Islet of Langerhans (tissue), 1 donor: Measurements from ENCODE around the gene NRXN3.
"Not testable (repeated sequence)": the region's sequence is repeated elsewhere in the genome, so short reads cannot be mapped to it uniquely, and the experiment has no call there.

ENCODE experiments used
- FAIRE-seq: peaks from one replicate; lab custom pipeline; 2011; peaks lifted over from hg19 to GRCh38; lab: Jason Lieb, UNC

Gene NRXN3

GRCh38 chr14:78412475-78412874 is 242.3 kb downstream of the NRXN3 start:
- no peak for FAIRE-seq

DNA sequence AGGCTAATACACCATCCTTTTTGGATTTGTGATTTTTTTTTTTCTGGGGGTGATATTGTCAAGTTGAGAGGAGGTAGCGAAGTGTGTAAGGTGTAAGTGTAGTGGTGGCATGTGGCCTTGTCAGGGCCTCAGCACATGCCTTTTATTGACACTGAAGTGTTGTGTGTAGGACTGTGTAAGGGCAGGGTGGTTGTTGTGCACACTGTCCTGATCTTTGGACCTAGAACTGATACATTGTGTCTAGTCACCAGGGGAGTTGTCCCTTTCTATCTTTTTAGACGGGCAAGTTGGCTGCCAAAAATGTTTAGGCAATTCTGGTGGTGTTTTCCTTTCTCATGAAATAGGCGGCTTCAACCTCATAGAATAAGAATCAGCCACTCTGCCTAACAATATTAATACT is 244.0 kb downstream of the NRXN3 start:
- FAIRE-seq = no peak

DNA sequence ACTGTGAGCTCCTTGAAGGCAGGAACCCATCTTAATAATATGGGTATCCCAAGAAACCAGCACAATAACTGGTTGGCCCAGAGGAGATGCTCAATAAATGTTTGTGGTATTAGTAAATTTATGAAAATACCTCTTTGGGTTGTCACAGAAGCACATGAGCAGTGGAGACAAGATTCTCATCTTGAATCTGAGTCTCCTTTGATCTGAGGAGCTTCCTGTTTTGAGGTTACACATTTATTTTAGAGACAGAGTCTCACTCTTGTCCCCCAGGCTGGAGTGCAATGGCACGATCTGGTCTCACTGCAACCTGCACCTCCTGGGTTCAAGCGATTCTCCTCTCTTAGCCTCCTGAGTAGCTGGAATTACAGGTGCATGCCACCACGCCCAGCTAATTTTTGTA is 247.4 kb downstream of the NRXN3 start:
- no peak for FAIRE-seq

- no peak for FAIRE-seq
Measured at GRCh38 chr14:78424311-78424710, 254.1 kb downstream of the NRXN3 start.

DNA sequence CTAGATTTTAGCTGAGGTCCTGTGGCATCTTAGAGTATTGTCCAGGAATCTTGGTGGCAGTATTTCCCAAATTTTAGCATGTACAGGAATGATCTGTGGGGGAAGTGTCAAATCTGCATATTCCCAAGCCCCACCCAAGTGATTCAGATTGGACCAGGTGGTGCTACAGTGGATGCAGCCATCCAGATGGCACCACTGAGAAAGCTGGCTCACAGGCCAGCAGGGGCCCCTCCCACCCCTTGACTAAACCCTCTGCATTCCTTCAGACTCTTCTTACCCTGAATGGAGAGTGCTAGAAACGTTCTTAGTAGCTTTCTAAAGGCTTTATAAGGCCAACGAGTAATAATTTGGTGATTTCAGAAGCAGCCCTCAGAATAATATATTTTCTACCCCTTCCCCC is 255.2 kb downstream of the NRXN3 start:
- no peak for FAIRE-seq

GRCh38 chr14:78425782-78426181 is 255.6 kb downstream of the NRXN3 start:
- no peak for FAIRE-seq

- no peak for FAIRE-seq
Measured at GRCh38 chr14:78432046-78432445, 261.9 kb downstream of the NRXN3 start.

- FAIRE-seq = not testable (repeated sequence)
Measured at GRCh38 chr14:78437448-78437847, 267.3 kb downstream of the NRXN3 start.

GRCh38 chr14:78440356-78440894 is 270.3 kb downstream of the NRXN3 start:
- FAIRE-seq = no peak

- FAIRE-seq = no peak
Measured at GRCh38 chr14:78443834-78444233, 273.7 kb downstream of the NRXN3 start.

DNA sequence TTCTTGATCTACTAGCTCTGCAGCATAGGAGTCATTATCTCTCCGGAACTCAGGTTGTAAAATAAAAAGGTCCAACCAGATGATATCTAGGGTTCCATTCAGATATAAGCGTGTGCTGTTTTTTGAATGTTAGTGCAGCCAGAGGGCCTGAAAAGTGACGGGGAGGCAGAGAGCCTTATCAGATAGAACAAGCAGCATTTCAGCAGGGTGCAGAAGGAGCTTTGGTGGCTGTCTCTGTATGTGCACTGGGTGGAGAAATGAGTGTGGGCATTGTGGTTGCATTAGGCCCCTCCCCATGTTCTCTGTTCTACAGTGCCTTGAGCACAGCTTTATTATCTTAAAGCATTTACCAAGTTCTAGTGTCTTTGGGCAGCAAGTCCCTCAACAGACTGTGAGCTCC is 275.1 kb downstream of the NRXN3 start:
- no peak for FAIRE-seq

DNA sequence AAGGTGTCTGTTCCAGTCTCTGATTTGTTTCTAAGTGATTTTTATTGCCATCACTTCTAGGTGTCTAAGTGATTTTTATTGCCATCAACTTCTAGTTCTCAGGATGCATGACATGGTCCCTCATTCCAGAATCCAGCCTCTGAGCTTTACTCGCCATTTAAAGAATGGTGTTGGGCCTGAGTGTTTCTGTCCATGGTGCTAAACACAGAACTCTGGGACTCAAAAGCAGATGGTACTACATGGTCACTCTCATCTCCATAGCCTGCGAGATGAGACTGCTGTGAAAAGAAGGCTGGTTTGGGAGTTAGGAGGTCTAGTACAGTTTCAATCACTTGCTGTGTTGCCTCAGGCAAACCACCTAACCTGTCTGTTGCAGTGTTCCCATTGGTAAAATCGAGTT is 276.6 kb downstream of the NRXN3 start:
- no peak for FAIRE-seq

GRCh38 chr14:78448164-78449094 is 278.3 kb downstream of the NRXN3 start:
- FAIRE-seq = no peak

- FAIRE-seq = no peak
Measured at GRCh38 chr14:78450669-78451318, 280.6 kb downstream of the NRXN3 start.

DNA sequence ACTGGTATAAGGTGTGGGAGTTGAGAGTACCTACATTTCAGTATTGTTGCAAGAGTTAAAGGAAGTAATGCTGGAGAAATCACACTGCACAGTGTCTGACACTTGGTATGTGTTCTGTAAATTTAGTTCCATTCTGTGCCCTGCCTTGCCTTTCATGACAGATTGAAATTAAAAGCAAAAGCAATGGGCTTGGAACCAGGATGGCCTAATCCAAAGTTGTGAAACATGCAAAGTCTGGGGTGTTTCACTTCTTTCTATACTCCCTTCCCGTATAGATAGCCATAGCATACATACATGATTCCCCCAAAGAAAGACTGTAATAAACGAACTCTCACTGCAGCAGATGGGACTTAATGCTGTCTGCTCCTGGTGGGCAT is 281.1 kb downstream of the NRXN3 start:
- FAIRE-seq = no peak

DNA sequence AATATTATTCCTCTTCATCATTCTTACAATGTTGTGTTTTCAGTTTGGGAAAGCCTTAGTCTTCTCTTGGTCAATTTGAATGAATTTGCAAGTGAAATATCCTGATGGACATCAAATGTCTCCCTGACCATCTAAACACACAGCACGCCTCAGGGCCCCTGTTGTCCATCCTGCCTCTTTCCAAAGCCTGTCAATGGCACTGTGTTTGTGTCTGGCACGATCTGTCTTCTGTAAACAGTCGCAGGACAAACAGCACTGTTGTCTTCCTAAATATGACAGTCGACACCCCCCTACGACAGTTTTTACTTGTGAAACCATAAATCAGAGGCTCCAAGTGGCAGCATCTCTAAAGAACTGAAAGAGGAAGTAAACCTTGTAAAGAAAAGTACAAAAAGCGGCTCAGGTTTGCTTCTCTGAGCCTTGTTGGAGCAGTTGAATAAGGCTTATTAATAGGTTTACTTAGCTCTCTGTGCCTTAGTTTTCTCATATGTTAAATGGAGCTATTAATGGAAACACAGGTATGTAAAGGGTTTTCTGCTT is 285.8 kb downstream of the NRXN3 start:
- no peak for FAIRE-seq

- FAIRE-seq = no peak
Measured at GRCh38 chr14:78469947-78470346, 299.8 kb downstream of the NRXN3 start.

DNA sequence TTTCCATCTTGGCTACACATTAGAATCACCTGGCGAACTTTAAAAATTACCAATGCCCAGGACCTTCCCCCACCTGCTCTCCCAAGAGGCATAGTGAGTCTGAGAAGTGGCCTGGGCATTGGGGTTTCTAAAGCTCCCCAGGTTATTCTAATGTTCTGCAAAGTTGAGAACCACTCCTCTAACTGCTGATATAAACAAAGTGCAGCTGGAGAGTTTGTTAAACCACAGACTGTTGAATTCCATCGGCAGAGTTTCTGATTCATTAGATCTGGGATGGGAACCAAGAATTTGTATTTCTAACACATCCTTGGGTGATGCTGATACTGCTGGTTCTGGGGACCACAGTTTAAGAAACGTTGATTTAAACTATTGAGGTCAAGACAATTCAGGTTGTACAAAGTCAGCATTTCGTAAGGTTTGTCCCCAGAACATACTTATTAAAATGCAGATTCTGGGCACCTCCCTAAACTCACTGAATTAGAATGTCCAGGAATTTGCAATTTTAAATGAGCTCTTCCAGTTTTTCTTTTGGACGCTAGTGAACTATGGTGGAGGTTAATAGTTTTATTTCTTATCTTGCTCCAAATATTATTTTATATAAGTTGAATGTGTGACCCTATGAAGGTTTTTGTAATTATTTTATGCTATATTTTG is 309.1 kb downstream of the NRXN3 start:
- no peak for FAIRE-seq

GRCh38 chr14:78484028-78484427 is 313.9 kb downstream of the NRXN3 start:
- FAIRE-seq = no peak

- no peak for FAIRE-seq
Measured at GRCh38 chr14:78486081-78486480, 315.9 kb downstream of the NRXN3 start.

- FAIRE-seq = no peak
Measured at GRCh38 chr14:78486621-78487020, 316.4 kb downstream of the NRXN3 start.

DNA sequence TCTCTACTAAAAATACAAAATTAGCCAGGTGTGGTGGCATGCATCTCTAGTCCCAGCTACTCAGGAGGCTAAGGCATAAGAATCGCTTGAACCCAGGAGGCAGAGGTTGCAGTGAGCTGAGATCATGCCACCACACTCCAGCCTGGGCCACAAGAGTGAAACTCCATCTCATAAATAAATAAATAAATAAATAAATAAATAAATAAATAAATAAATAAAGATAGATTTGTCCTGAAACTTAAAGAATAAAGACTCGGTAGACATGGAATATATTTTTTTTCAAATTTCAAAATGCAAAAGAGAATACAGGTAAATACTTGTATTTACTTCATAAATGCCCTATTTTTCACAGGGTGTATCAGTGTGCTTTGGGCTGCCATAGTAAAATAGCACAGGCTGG is 317.4 kb downstream of the NRXN3 start:
- not testable (repeated sequence) for FAIRE-seq

- FAIRE-seq = no peak
Measured at GRCh38 chr14:78488938-78489337, 318.8 kb downstream of the NRXN3 start.
